Stimulated activated CD4-positive, alpha-beta T cell treated with anti-CD3 and anti-CD28 coated beads, Interleukin-1b, Interleukin-23, amount 100 ng/mL, for 1 hour (primary cell): Measurements from ENCODE around the gene CBR3.

Experiments
- DNase-seq, 2 donors: peaks; one replicate each; pipeline ENCODE4 v3.0.0-alpha.2; 2020; ENCODE audit warnings: low read depth in 2 of 2

CBR3 gene

GRCh38 chr21:36155603-36156338, 20.9 kb downstream of the CBR3 start:
- no peak for DNase-seq

GRCh38 chr21:36156339-36156814, 21.5 kb downstream of the CBR3 start:
- DNase-seq: peak; percentile 100

GRCh38 chr21:36156815-36157670, 22.2 kb downstream of the CBR3 start, which contains the start of gene DOP1B:
TSS of gene DOP1B (plus strand) at chr21:36156824. CDS start at chr21:36164734, 7,910 bp downstream.
- DNase-seq: no peak

- DNase-seq: no peak
Measured at GRCh38 chr21:36159356-36159921, 24.6 kb downstream of the CBR3 start.

- no peak for DNase-seq
Measured at GRCh38 chr21:36160850-36161178, 25.9 kb downstream of the CBR3 start.

GRCh38 chr21:36162631-36163030, 27.8 kb downstream of the CBR3 start:
- no peak for DNase-seq

- no peak for DNase-seq
Measured at GRCh38 chr21:36163750-36164741, 29.2 kb downstream of the CBR3 start.

GRCh38 chr21:36165356-36165755, 30.5 kb downstream of the CBR3 start:
- no peak for DNase-seq

- DNase-seq: no peak
Measured at GRCh38 chr21:36166705-36167104, 31.8 kb downstream of the CBR3 start.

- DNase-seq: no peak
Measured at GRCh38 chr21:36167541-36167940, 32.7 kb downstream of the CBR3 start.

- no peak for DNase-seq
Measured at GRCh38 chr21:36169470-36170128, 34.7 kb downstream of the CBR3 start.

- DNase-seq: no peak
Measured at GRCh38 chr21:36170823-36171222, 35.9 kb downstream of the CBR3 start.

- DNase-seq: no peak
Measured at GRCh38 chr21:36171336-36171735, 36.5 kb downstream of the CBR3 start.

GRCh38 chr21:36171741-36172331, 37.0 kb downstream of the CBR3 start:
- DNase-seq: no peak

GRCh38 chr21:36174780-36175179, 39.9 kb downstream of the CBR3 start:
- DNase-seq: no peak

GRCh38 chr21:36175771-36176565, 41.1 kb downstream of the CBR3 start:
- no peak for DNase-seq

GRCh38 chr21:36178349-36178748, 43.5 kb downstream of the CBR3 start:
- no peak for DNase-seq

- no peak for DNase-seq
Measured at GRCh38 chr21:36179145-36179544, 44.3 kb downstream of the CBR3 start.

GRCh38 chr21:36180963-36181362, 46.1 kb downstream of the CBR3 start:
- no peak for DNase-seq
